Effector CD4-positive, alpha-beta T cell (primary cell): ENCODE measurements around the gene ZACN.
"Not testable (repeated sequence)": the region's sequence is repeated elsewhere in the genome, so short reads cannot be mapped to it uniquely, and the experiment has no call there.

Source experiments
- DNase-seq: peaks from one replicate; pipeline ENCODE4 v3.0.0-alpha.2; 2020

Gene ZACN

GRCh38 chr17:76054112-76054476 is 24.9 kb upstream of the ZACN start:
- DNase-seq, result no peak

GRCh38 chr17:76056882-76057281 is 22.1 kb upstream of the ZACN start:
- DNase-seq, result no peak

GRCh38 chr17:76058264-76058663 is 20.7 kb upstream of the ZACN start:
- not testable (repeated sequence) for DNase-seq

DNA sequence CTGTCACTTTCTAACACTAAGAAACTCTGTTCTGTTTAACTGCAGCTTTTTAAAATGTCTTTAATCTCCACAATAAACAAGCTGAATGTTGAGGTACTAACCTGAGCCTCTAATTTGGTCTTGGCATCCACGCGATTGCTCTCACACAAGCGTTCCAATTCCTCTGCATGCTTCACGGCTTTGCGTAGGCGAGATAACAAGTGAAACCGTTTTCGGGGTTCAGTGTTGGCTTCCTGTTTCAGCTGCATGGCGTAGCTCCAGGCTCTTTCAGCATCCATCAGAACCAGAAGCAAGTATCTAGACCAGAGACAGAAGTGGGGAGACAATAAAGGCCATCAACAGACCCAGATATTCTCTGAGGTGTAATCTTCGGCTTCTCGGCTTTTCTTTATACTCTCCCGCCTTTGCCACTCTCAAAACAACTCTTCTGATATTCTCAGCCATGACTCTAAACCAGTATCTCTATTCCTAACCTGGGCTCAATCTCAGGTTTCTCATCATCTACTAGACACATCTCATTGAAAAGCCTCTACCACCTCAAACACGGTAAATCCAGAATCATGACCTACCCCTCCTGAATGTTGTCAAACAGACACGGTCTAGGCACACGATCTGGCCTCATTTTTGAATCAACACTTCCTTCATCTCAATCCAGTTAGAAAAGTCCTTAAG is 15.0 kb upstream of the ZACN start:
- DNase-seq, result no peak

DNA sequence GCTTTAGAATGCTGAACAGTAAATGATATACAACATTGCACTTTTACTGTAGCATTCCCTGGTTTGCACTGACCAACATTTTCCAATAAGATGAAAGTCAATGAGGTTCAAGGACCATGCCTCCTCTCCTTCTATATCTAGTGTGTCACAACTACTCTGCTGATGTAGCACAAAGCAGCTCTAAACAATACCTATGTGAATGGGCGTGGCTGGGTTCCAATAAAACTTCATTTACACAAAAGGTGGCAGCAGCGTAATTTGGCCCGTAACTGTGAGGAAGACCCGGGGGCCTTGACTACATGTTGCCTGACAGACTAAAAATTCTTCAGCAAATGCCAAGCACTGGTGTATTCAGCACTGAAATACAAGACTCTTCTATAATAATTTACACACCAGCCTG is 13.2 kb upstream of the ZACN start:
- no peak for DNase-seq

DNA sequence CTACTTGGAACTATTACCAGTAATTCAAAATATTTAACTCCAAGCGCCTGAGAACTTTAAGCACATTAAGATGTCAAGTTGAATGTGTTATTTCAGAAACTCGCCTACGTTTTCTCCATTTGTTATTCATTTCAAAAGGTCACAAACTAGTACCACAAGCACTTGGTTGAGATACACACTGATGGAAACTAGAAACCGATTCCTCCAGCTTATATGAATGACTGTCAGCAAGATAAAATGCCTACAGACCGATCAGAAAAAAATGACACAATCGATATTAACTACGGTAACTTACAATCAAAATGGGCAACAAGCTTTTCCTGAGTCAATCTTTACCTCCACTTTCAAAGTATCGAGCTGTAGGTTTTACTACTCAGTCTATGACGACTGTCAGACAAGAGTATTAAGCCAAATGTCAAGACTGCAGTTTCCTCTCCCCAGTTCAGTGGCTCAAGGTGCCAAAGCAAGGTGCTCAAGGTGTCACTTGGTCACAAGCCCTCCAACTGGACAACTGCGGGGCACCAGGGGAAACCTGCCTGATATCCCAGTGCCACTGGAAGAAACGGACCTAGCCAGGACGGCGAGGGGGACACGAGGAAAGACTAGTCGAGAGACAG is 7.3 kb upstream of the ZACN start:
- no peak for DNase-seq

- DNase-seq, result peak; percentile 74
These were observed 6.7 kb upstream of the ZACN start, which contains the start of gene SRP68 for GRCh38 chr17:76072148-76072858. Gene SRP68 (minus strand): TSS chr17:76072517. CDS start chr17:76072491, 26 bp downstream.

DNA sequence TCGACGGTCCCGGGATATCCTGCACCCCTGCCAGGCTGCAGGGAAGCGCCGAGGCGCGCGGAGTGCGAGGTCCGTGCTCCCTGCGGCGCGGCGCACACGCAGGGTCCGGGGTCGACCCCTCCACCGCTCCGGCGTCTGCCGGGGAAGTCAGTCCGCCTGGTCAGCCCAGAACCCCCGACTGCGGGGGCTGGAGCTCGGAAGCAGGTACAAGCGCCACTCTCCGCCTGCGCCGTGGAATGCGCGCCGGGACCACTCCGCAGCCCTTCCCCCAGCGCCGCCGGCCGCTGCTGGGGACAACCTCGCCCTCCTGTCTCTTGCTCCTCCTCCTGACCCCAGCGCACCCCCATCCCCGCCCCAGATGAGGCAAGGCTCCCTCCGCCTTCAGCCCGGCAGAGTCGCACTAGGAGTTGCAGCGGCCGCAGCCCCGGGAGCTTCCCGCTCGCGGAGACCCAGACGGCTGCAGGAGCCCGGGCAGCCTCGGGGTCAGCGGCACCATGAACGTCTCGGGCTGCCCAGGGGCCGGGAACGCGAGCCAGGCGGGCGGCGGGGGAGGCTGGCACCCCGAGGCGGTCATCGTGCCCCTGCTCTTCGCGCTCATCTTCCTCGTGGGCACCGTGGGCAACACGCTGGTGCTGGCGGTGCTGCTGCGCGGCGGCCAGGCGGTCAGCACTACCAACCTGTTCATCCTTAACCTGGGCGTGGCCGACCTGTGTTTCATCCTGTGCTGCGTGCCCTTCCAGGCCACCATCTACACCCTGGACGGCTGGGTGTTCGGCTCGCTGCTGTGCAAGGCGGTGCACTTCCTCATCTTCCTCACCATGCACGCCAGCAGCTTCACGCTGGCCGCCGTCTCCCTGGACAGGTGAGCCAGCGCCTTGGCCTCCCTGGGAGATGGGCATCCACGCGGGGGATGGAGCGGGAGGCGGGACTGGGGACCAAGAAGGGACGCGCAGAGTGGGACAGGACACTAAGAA is 4.3 kb upstream of the ZACN start, which contains the start of gene GALR2:
Gene GALR2 (plus strand): TSS at position 392 of the 974 bp plus-strand sequence. CDS start 103 bp downstream, at position 495.
- DNase-seq, result no peak

DNA sequence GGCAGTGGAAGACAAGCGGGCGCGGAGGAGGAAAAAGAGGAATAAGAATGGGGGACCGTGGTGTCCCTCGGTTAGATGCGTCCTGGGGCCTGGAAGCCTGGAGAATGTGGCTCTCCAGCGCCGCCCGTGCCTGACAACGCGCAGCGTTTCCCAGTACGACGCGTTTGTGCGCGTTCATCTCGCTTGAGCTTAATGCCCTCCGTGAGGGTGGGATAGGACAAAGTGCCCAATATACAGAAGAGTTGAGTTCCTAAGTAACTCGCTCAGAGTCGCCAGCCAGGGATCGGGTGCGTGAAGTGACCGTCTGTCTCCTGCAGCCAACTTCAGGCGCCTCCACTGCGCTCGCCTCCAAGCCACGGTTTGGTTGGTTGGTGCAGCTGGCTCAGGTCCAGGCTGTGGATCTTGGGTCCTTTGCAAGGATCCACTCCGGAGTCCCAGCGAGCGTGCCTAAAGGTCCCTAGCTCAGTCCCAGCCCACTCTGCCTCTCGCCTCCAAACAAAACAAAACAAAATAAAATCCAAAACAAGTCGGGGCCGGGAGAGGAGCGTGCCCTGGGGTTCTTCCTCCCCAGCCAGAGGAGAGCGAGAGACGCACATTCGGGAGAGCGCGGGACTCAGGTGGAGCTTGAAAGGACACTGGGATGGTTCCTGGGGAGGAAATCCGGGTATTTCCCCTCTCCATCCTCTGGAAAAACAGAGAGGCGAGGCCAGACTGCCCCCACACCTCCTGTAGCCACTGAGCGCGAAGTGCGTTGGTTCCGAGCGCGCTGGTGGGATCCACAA is 3.4 kb upstream of the ZACN start:
- no peak for DNase-seq

DNA sequence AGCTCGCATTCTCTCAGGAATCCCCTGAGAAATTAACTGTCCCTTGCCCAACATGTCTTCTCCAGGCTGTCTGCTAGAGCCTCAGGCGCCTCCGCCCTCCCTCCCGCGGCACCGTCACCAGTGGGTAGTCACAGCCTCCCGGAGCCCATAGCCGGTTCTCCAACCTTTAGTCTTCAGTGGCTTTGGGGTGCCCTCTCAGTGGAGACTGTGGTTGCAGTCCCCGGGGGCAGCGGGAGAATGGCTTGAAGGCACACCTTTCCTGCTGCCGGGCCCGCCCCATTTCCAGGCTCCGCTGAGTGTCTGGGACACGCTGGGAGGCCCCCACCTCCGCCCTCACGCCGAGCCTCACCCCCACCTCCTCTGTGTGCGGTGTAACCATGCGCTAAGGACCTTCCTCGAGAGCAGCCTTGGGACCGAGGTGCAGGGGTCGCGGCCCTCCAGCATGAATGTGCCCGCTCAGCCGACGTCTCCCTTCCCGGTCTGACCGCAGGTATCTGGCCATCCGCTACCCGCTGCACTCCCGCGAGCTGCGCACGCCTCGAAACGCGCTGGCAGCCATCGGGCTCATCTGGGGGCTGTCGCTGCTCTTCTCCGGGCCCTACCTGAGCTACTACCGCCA is 2.7 kb upstream of the ZACN start:
- no peak for DNase-seq

GRCh38 chr17:76076765-76077583 is 2.0 kb upstream of the ZACN start:
- DNase-seq, result peak; percentile 40

GRCh38 chr17:76077584-76078110 is 1.3 kb upstream of the ZACN start:
- no peak for DNase-seq

DNA sequence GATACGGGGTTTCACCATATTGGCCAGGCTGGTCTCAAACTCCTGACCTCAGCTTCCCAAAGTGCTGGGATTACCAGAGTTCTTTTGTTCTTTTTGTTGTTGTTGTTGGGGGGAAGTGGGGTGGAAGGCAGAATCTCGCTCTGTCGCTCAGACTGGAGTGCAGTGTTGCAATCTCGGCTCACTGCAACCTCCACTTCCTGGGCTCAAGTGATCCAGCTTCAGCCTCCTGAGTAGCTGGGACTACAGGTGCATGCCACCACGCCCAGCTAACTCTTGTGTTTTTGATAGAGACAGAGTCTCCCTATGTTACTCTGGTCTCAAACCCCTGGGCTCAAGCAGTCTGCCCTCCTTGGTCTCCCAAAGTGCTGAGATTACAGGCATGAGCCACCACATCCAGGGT is 612 bp upstream of the ZACN start:
- DNase-seq, result not testable (repeated sequence)

GRCh38 chr17:76079535-76079955 is 563 bp downstream of the ZACN start:
- no peak for DNase-seq

GRCh38 chr17:76079956-76080767 is 1.2 kb downstream of the ZACN start:
- no peak for DNase-seq

DNA sequence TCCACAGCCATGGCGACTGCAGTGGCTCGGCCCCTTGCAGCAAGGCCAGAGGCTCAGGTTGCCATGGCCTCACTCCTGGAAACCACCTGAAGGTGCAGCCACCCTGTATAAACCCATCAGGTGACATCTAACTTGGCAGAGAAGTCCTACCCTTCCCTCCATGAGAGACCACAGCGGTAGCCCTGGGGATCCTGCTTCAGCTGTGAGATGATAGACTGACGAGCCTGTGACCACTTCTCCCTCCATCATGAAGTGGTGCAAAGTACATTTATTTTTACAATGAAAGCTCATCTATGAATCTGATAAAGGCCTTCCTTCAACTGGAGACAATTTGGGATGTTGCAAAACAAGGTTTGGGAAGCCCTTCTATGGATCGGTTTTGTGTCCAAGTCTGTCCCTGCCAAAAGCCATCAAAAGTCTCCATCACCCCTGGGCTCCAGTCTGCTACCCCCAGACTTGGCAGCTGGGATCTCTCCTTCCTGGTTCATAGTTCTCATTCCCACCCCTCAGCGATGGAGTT is 1.8 kb downstream of the ZACN start:
- no peak for DNase-seq

DNA sequence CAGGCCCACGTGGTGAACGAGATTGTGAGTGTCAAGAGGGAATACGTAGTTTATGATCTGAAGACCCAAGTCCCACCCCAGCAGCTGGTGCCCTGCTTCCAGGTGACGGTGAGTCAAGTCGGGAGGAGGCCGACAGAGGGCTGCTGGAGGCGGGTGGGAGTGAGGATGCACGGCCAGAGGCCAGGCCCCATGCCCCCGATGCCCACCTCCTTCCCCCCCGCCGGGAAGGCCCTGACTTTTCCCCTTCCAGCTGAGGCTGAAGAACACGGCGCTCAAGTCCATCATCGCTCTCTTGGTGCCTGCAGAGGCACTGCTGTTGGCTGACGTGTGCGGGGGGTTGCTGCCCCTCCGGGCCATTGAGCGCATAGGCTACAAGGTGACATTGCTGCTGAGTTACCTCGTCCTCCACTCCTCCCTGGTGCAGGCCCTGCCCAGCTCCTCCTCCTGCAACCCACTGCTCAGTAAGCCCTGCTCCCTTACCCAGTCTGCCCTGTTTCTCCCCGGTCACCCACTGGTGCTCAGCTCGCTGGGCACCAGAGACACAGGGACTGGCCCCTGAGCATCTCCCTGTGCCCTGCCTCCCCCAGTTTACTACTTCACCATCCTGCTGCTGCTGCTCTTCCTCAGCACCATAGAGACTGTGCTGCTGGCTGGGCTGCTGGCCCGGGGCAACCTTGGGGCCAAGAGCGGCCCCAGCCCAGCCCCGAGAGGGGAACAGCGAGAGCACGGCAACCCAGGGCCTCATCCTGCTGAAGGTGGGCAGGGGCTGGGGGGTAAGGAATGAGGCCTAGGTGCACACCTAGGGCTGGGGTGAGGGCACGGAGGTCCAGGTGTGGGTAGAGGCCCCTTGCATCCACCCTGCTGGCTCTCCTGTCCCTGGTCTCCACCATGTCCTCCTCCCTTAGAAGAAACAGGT is 2.6 kb downstream of the ZACN start:
- no peak for DNase-seq
